ENCODE results near the gene FAM149B1. TPM values are rescaled to one million over a fixed set of nuclear protein-coding genes. Genes with fewer than 3 reads are reported as not detected.

FAM149B1 gene
- total and polyA plus RNA-seq, 10 of the 15 experiments (the other 5 are each of a cell fraction or from before 2014, with no cell fraction given): 6.6 to 20.9 (median 11.2) TPM

DNA sequence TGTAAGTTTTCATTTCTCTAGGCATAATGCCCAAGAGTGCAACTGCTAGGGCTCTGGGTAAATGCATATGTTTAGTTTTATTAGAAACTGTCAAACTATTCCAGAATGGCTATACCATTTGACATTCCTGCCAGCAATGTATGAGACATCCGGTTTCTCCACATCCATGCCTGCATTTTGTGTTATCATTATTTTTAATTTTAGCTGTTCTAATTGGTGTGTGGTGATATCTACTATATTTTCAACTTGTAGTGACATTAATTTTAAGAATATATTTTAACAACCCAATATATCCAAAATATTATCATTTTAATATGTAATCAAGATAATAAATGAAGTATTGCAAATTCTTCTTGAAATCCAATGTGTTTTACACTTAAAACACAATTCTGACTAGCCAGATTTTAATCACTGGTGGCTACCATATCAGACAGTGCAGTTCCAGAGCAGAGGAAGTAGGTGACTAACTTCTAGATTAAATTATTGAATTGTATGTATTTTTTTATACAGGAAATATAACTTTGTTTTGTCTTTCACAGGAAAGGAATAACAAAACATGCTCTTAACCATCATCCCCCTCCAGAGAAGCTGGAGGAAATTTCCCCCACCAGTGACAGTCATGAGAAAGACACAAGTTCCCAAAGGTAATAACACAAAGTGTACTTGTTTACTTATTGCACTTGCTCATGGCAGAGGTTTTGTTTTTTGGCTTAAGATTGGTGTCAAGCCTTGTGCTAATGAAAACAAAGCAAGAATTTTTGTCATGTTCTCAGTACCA is 6.4 kb downstream of the FAM149B1 start:
- ChIA-PET CTCF (interaction anchor here (1.3 kb wide), 1 partner anchor 9 kb away, joined by 4 read pairs; no protein-coding TSS in a partner anchor), POLR2A (no interaction called here), RAD21 (ENCODE audit: unreplicated experiment) (no interaction called here), SMC1A (ENCODE audit: uncharacterized antibody, unreplicated experiment) (no interaction called here)
- no peaks in the 10 kb centered on the region for H4K20me1 ChIP-seq (ENCODE audit: control insufficient read depth, insufficient read depth)
- DNase-seq (ENCODE audit: low read depth, low spot score) (no peak), ATAC-seq (no peak), FAIRE-seq (no peak)
- H3K27ac ChIP-seq (ENCODE audit: control insufficient read depth, insufficient read depth): no peak overlapping the region
- no peak overlapping the region for H2AFZ ChIP-seq (ENCODE audit: control insufficient read depth, low read depth, low read length)
- intact Hi-C loops (cut with micrococcal nuclease; ENCODE audit: unreplicated experiment) (no loop called here), in situ Hi-C loops (cut with MboI) (no loop called here)
- no peak overlapping the region for H3K4me3 ChIP-seq
- no TSS peak for BruUV-seq (replicated peaks)
- no peaks in the 10 kb centered on the region for H3K9me3 ChIP-seq (replicated peaks; ENCODE audit: control insufficient read depth, insufficient read depth, low read length)
- H3K36me3 ChIP-seq (ENCODE audit: control insufficient read depth in 2 of 2, insufficient read depth in 2 of 2, low read length in 1 of 2): no peaks in the 10 kb centered on the region
- H3K79me2 ChIP-seq (ENCODE audit: control insufficient read depth, insufficient read depth, low read length): peaks cover under 1% of the 10 kb centered on the region; the same call in 1 of the 2 replicates
- H3K9ac ChIP-seq (ENCODE audit: control insufficient read depth, insufficient read depth, low read length): no peak overlapping the region
- H3K4me1 ChIP-seq (ENCODE audit: control insufficient read depth, insufficient read depth, low read length): no peaks in the 10 kb centered on the region
- H3K4me2 ChIP-seq (ENCODE audit: control insufficient read depth, insufficient read depth): no peak overlapping the region
- H3K27me3 ChIP-seq (replicated peaks in 1 of 2; ENCODE audit: control insufficient read depth in 2 of 2, insufficient read depth in 2 of 2, low read length in 1 of 2): no peaks in the 10 kb centered on the region
- WGBS (ENCODE audit: insufficient coverage, insufficient replicate concordance, low lambda C conversion rate, missing lambda C conversion rate): 100% methylated on average over 1 of the region's 1 CpG
- TF ChIP-seq PAX5 (IDR thresholded peaks at IDR 0.05; ENCODE audit: borderline replicate concordance, low read depth, low read length): no peak
- no peak for TF ChIP-seq NBN (IDR thresholded peaks at IDR 0.05)
- no peak for TF ChIP-seq CREB1 (IDR thresholded peaks at IDR 0.05; ENCODE audit: low read depth)
- TF ChIP-seq TAF1 (IDR thresholded peaks at IDR 0.05; ENCODE audit: borderline replicate concordance, low read depth, low read length): no peak
- TF ChIP-seq HCFC1 (IDR thresholded peaks at IDR 0.05; ENCODE audit: low read length): no peak
- no peak for TF ChIP-seq WRNIP1 (IDR thresholded peaks at IDR 0.05; ENCODE audit: borderline replicate concordance, low read depth, low read length)
- no peak for TF ChIP-seq CHD4 (IDR thresholded peaks at IDR 0.05)
- TF ChIP-seq MEF2B (IDR thresholded peaks at IDR 0.05; ENCODE audit: partially characterized antibody, poor library complexity, severe bottlenecking): no peak
- TF ChIP-seq, protein P1, sequence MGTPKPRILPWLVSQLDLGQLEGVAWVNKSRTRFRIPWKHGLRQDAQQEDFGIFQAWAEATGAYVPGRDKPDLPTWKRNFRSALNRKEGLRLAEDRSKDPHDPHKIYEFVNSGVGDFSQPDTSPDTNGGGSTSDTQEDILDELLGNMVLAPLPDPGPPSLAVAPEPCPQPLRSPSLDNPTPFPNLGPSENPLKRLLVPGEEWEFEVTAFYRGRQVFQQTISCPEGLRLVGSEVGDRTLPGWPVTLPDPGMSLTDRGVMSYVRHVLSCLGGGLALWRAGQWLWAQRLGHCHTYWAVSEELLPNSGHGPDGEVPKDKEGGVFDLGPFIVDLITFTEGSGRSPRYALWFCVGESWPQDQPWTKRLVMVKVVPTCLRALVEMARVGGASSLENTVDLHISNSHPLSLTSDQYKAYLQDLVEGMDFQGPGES (IDR thresholded peaks at IDR 0.05): no peak
- TF ChIP-seq SUPT20H (IDR thresholded peaks at IDR 0.05; ENCODE audit: borderline replicate concordance, control insufficient read depth, low read depth, low read length): no peak
- TF ChIP-seq LARP7 (IDR thresholded peaks at IDR 0.05): no peak
- no peak for TF ChIP-seq CBFB (IDR thresholded peaks at IDR 0.05; ENCODE audit: low read depth)
- TF ChIP-seq, protein P2, sequence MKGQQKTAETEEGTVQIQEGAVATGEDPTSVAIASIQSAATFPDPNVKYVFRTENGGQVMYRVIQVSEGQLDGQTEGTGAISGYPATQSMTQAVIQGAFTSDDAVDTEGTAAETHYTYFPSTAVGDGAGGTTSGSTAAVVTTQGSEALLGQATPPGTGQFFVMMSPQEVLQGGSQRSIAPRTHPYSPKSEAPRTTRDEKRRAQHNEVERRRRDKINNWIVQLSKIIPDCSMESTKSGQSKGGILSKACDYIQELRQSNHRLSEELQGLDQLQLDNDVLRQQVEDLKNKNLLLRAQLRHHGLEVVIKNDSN (IDR thresholded peaks at IDR 0.05; ENCODE audit: borderline replicate concordance, extremely low read length, insufficient read depth, low read depth, low read length): no peak
- TF ChIP-seq, protein P3, sequence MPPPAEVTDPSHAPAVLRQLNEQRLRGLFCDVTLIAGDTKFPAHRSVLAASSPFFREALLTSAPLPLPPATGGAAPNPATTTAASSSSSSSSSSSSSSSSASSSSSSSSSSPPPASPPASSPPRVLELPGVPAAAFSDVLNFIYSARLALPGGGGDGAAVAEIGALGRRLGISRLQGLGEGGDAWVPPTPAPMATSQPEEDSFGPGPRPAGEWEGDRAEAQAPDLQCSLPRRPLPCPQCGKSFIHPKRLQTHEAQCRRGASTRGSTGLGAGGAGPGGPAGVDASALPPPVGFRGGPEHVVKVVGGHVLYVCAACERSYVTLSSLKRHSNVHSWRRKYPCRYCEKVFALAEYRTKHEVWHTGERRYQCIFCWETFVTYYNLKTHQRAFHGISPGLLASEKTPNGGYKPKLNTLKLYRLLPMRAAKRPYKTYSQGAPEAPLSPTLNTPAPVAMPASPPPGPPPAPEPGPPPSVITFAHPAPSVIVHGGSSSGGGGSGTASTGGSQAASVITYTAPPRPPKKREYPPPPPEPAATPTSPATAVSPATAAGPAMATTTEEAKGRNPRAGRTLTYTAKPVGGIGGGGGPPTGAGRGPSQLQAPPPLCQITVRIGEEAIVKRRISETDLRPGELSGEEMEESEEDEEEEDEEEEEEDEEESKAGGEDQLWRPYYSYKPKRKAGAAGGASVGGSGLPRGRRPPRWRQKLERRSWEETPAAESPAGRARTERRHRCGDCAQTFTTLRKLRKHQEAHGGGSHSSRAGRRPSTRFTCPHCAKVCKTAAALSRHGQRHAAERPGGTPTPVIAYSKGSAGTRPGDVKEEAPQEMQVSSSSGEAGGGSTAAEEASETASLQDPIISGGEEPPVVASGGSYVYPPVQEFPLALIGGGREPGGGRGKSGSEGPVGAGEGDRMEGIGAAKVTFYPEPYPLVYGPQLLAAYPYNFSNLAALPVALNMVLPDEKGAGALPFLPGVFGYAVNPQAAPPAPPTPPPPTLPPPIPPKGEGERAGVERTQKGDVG (CRISPR knock-in tag; IDR thresholded peaks at IDR 0.05): no peak
- TF ChIP-seq NRF1 (conservative IDR thresholded peaks at IDR 0.05; ENCODE audit: low read depth, low read length): no peak
